GM18508 (cell line): ENCODE results near the gene KCNJ5.
"Not testable (repeated sequence)": the region's sequence is repeated elsewhere in the genome, so short reads cannot be mapped to it uniquely, and the experiment has no call there.

Source experiments
- ATAC-seq: cut with Tn5 transposase; IDR thresholded peaks from one replicate; pipeline ENCODE4 v1.9.1; 2021; ENCODE audit warnings: moderate number of reproducible peaks; ENCODE audit not compliant: insufficient read depth, unreplicated experiment

Gene KCNJ5

GRCh38 chr11:128909438-128910125 is 18.4 kb downstream of the KCNJ5 start:
- ATAC-seq, result no peak

GRCh38 chr11:128910576-128910975 is 19.4 kb downstream of the KCNJ5 start:
- ATAC-seq, result no peak

DNA sequence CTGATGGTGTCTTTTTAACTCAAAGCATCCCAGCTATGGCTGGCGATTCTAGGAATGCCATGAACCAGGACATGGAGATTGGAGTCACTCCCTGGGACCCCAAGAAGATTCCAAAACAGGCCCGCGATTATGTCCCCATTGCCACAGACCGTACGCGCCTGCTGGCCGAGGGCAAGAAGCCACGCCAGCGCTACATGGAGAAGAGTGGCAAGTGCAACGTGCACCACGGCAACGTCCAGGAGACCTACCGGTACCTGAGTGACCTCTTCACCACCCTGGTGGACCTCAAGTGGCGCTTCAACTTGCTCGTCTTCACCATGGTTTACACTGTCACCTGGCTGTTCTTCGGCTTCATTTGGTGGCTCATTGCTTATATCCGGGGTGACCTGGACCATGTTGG is 20.1 kb downstream of the KCNJ5 start:
- ATAC-seq, result no peak

GRCh38 chr11:128911701-128912100 is 20.5 kb downstream of the KCNJ5 start:
- ATAC-seq, result no peak

GRCh38 chr11:128913806-128914205 is 22.6 kb downstream of the KCNJ5 start:
- ATAC-seq, result no peak

DNA sequence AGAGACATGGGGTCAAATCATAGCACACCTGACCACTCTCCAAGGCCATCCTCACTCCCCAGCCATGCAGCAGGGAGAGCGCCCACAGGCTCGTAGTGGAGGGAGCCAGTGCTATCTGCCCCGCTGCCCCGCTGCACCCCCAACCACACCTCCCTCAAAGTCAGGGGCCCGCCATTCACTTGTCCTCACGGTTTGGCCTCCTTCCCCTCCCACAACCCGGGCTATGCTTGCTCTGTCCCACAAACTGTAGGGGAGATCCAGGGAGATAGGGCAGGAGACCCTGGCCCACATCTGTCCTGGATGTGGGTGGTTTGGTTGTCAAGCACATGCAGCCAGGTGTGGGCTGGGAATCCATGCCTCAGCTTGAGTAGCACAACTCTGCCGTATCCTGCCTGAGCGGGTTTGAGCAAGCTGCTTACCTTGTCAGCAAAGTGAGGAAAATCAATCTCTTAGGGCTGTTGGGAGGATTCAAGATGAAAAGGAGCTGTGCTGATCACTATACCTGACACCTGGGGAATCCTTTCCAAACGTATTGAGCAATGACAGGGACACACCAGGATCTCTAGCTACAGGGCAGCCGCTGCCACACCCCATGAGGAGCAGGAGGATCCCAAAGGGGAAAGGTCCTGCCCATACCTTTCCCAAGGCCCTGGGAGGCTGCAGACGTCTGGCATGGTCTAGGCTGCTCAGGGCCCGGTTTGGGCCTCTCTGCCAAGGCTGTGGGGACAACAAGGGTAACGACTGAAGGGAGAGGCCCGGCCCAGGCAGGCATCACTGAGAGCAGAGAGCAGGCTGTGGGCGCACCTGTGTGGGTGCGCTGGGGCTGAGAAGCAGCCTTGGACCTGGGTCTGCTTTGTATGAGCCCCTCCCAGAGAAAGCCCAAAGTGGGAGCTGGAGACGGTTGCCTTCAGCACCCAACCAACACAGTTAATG is 23.3 kb downstream of the KCNJ5 start:
- no peak for ATAC-seq

GRCh38 chr11:128915149-128915521 is 24.0 kb downstream of the KCNJ5 start:
- no peak for ATAC-seq

DNA sequence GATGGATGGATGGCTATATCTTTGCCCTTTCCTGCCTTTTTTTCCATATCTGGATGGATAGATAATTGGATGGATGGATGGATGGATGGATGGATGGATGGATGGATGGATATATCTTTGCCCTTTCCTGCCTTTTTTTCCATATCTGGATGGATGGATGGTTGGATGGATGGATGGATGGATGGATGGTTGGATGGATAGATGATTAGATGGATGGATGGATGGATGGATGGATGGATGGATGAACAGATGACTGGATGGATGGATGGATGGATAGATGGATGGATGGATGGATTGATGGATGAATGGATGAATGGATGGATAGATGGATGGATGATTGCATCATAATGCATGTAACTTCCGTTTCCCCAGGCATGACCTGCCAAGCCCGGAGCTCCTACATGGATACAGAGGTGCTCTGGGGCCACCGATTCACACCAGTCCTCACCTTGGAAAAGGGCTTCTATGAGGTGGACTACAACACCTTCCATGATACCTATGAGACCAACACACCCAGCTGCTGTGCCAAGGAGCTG is 24.9 kb downstream of the KCNJ5 start:
- ATAC-seq, result no peak

GRCh38 chr11:128916681-128917080 is 25.5 kb downstream of the KCNJ5 start:
- ATAC-seq, result no peak

GRCh38 chr11:128917144-128917724 is 26.1 kb downstream of the KCNJ5 start:
- ATAC-seq, result no peak

- no peak for ATAC-seq
Measured at GRCh38 chr11:128919216-128919615, 28.1 kb downstream of the KCNJ5 start.

- not testable (repeated sequence) for ATAC-seq
Measured at GRCh38 chr11:128919635-128920034, 28.5 kb downstream of the KCNJ5 start.

GRCh38 chr11:128920666-128921065 is 29.5 kb downstream of the KCNJ5 start:
- ATAC-seq, result no peak

DNA sequence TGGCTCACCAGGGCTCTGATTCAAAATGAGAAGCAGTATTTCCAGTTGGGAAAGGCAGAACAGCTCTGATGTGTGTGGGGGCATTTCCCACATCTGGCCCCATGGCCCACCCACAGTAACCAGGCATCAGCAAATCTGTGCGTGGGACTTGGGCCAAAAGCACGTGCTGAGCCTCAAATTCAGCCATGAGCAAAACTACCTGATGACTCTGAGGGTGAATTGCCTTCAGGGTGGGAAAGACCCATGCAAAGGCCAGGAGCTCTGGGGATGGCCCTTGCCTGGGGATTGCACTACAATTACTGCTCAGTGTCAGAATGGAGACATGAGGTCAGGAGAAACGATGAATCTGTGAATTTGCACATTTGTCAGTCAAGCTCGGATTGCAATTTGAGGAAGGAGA is 30.6 kb downstream of the KCNJ5 start:
- ATAC-seq, result no peak

DNA sequence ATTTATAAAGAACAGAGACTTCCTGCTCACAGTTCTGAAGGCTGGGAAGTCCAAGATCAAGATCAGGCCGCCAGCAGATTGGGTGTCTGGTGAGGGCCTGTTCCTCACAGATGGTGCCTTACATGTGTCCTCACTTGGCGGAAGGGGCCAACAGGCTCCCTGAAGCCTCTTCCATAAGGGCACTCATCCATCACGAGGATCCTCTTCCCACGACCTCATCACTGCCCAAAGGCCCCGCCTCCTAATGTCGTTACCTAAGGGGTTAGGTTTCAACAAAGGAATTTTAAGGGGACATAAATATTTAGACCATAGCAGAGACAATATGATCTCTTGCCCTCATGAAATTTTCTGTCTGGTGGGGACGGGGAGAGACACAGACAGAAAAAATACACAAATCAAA is 32.9 kb downstream of the KCNJ5 start:
- no peak for ATAC-seq

GRCh38 chr11:128924510-128925249 is 33.5 kb downstream of the KCNJ5 start:
- no peak for ATAC-seq

DNA sequence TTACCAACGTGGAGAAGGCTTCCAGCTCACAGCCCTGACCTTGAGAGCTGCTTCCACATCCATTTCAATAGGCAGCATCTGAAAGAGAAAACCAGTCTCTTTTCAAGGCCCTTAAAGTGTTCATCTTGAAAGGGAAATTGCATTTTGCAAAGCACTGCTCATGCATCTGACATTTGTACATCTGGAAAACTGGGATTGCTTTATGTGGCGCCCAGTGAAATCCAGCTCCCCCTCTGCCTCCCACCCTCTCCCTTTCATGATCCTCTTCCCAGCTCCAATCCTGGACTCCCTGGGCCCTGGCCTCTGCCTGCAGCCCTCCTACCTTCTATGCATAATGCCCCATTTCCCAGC is 34.1 kb downstream of the KCNJ5 start:
- ATAC-seq, result no peak

- no peak for ATAC-seq
Measured at GRCh38 chr11:128926000-128926399, 34.8 kb downstream of the KCNJ5 start.

- ATAC-seq, result no peak
Measured at GRCh38 chr11:128926437-128927107, 35.4 kb downstream of the KCNJ5 start.

DNA sequence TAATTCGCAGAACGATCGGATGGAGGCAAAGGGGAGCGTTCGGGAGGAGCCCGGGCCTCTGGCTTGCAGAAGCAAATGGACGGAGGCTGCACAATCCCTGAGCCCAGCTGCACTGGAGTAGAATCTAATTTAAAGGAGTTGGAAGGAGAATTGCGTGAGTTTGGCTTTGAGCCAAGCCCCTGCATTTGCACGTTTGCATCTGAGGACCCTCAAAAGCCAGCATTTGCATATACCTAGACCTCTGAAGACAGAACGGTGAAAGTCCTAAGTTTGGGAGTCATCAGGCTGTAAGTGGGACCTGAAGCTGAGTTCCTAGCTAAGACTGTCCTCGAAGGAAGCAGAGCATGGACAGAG is 35.9 kb downstream of the KCNJ5 start:
- ATAC-seq, result no peak
